Kidney (tissue), 14 donors: Measurements from ENCODE around the gene TRPM2. TPM values are rescaled to one million over a fixed set of nuclear protein-coding genes. Genes with fewer than 3 reads are reported as not detected.

ENCODE experiments used
- DNase-seq, 5 donors: peaks; one replicate each; pipeline ENCODE4 v3.0.0-alpha.2; 2013 to 2020
- FAIRE-seq: peaks from 2 replicates; lab custom pipeline; 2012; peaks lifted over from hg19 to GRCh38; lab: Jason Lieb, UNC
- H3K27ac ChIP-seq, 2 donors: one replicate each; pipeline ENCODE4 v1.7.0; 2013; ENCODE audit warnings: low read depth in 2 of 2, low read length in 2 of 2, inconsistent platforms in 1 of 2
- H3K27me3 ChIP-seq: one replicate; pipeline ENCODE4 v1.7.1; 2013; ENCODE audit warnings: low read length, inconsistent platforms; ENCODE audit not compliant: control insufficient read depth, insufficient read depth
- H3K36me3 ChIP-seq, 3 donors: one replicate each; pipeline versions ENCODE4 v1.7.0 to v1.7.1; 2013; ENCODE audit warnings: low read length in 3 of 3, control low read depth in 1 of 3, inconsistent platforms in 1 of 3; ENCODE audit not compliant: insufficient read depth in 3 of 3, control insufficient read depth in 2 of 3
- H3K4me1 ChIP-seq, 3 donors: one replicate each; pipeline versions ENCODE4 v1.7.0 to v1.7.1; 2013; ENCODE audit warnings: low read length in 3 of 3, inconsistent platforms in 1 of 3, low read depth in 1 of 3; ENCODE audit not compliant: control insufficient read depth in 2 of 3, insufficient read depth in 2 of 3
- H3K4me3 ChIP-seq, 3 donors: one replicate each; pipeline versions ENCODE4 v1.7.0 to v1.8.1; 2013; ENCODE audit warnings: low read length in 3 of 3, control low read depth in 1 of 3, inconsistent platforms in 1 of 3
- H3K9ac ChIP-seq, 3 donors: one replicate each; pipeline versions ENCODE4 v1.7.0 to v1.7.1; 2013; ENCODE audit warnings: low read length in 3 of 3, control low read depth in 1 of 3, inconsistent platforms in 1 of 3
- H3K9me3 ChIP-seq, 3 donors: one replicate each; pipeline versions ENCODE4 v1.7.0 to v1.7.1; 2013; ENCODE audit warnings: low read length in 3 of 3, control low read depth in 1 of 3, inconsistent platforms in 1 of 3; ENCODE audit not compliant: control insufficient read depth in 2 of 3, insufficient read depth in 1 of 3
- intact Hi-C: fragments of 100-400 bp; cut with DNase I; formaldehyde crosslinking; loops from one replicate; pipeline ENCODE4 v1.11.1; 2022
- polyA plus RNA-seq: library from polyadenylated mRNA; stranded (reverse); fragments of 350-450 nt; fragmentation: Illumina TruSeq; extraction: RNeasy Lipid Tissue Mini Kit (QIAGEN cat#74804); gene quantifications from one replicate; pipeline ENCODE4 v1.2.3, GENCODE V29; 2014; ENCODE audit warnings: low read depth, low replicate concordance; ENCODE audit not compliant: insufficient read depth
- total RNA-seq: library from RNA; stranded (reverse); fragmentation: NEBNext Ultra II Directional; extraction: Animal tissue kit (Norgen Biotek cat#: 25700); gene quantifications from one replicate; pipeline ENCODE4 v1.2.1, GENCODE V29; 2021
- TF ChIP-seq, protein P1 (sequence below): IDR thresholded peaks from 3 replicates; pipeline ENCODE4 v1.5.1; 2012; ENCODE audit warnings: mild to moderate bottlenecking, moderate library complexity, borderline replicate concordance; ENCODE audit not compliant: insufficient read depth; ENCODE audit errors: extremely low read depth
- donor health status: control.
- donor health status: control.
- donor health status: control.
- donor health status: control.
- donor health status: control.
- donor health status: DM: yes; HTN: yes; CAD: no.
- donor health status: Normal renal cell carcinoma (clear cell type).

TRPM2 gene
- total and polyA plus RNA-seq, 2 donors from 2014 or later, result 2.0 to 11.5 TPM

DNA sequence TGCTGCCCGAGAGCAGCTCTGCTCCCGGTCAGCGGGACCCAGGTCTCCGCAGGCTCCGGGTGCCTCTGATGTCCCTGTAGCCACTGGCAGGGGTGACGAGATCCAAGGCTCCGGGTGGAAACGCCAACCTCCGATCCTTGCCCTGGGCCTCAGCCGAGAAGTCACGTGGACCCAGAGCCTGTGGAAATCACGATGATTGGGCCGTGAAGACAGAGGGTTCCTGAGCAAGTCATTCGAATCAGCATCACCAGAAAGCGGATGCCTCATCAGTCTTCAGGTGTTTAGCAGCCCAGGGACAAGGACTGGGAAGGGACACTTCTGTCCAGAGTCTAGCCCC is 114.4 kb downstream of the TRPM2 start:
- intact Hi-C loops, result no loop called here
- FAIRE-seq, result no peak

DNA sequence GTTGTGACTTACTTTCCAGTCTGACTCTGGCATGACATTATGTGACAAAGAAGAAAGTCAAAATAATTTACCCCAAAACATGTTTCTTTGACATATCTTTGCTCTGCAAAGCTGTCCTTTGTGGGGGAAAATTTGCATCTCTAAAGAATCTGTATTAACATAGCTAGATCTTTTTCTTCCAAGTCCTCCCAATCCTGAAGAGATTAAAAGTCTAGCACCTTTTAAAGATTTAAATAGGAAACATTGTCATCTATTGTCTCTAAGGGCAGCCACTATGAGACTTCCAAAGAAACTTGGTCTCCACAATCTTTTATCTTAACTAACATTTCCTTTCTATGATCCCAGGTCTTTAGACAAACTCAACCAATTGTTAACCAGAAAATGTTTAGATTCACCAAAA is 117.9 kb downstream of the TRPM2 start:
- Histone ChIP-seq H3K27me3 (no peaks in the 10 kb centered on the region), H3K27ac (no peak overlapping the region), H3K9ac (no peak overlapping the region), H3K9me3 (no peaks in the 10 kb centered on the region), H3K36me3 (no peaks in the 10 kb centered on the region), H3K4me3 (no peak overlapping the region), H3K4me1 (no peaks in the 10 kb centered on the region)
- TF ChIP-seq, protein P1, sequence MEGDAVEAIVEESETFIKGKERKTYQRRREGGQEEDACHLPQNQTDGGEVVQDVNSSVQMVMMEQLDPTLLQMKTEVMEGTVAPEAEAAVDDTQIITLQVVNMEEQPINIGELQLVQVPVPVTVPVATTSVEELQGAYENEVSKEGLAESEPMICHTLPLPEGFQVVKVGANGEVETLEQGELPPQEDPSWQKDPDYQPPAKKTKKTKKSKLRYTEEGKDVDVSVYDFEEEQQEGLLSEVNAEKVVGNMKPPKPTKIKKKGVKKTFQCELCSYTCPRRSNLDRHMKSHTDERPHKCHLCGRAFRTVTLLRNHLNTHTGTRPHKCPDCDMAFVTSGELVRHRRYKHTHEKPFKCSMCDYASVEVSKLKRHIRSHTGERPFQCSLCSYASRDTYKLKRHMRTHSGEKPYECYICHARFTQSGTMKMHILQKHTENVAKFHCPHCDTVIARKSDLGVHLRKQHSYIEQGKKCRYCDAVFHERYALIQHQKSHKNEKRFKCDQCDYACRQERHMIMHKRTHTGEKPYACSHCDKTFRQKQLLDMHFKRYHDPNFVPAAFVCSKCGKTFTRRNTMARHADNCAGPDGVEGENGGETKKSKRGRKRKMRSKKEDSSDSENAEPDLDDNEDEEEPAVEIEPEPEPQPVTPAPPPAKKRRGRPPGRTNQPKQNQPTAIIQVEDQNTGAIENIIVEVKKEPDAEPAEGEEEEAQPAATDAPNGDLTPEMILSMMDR, result no peak
- FAIRE-seq (no peak), DNase-seq (no peak)
- intact Hi-C loops, result no loop called here

More for the DNA sequence above, 114.4 kb downstream of the TRPM2 start:
- no peak overlapping the region for H3K4me3 ChIP-seq
- H3K9me3 ChIP-seq, result no peaks in the 10 kb centered on the region
- DNase-seq, result no peak
- H3K9ac ChIP-seq, result no peak overlapping the region
- TF ChIP-seq, protein P1, result no peak
- H3K36me3 ChIP-seq, result no peaks in the 10 kb centered on the region
- H3K27me3 ChIP-seq, result no peaks in the 10 kb centered on the region
- no peak overlapping the region for H3K27ac ChIP-seq
- H3K4me1 ChIP-seq, result no peaks in the 10 kb centered on the region

DNA sequence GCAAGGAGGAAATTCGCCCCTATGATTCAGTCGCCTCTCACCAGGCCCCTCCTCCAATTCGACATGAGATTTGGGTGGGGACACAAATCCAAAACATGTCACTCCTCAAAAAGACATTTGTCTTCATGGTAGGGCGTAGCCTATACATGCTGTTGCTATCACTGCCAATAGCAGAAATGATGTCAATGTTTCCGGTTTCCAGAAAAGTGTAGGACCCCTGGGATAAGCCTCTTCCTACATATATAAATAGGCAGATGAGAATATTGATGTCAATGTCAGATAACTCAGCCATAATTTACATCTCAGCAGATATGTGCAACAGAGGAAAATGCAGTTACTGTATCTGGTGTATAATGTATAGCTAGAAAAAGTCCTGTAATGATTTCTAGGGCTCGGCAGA is 118.6 kb downstream of the TRPM2 start:
- Histone ChIP-seq H3K4me1 (no peaks in the 10 kb centered on the region), H3K9ac (no peak overlapping the region), H3K9me3 (no peaks in the 10 kb centered on the region), H3K4me3 (no peak overlapping the region), H3K27me3 (no peaks in the 10 kb centered on the region), H3K27ac (no peak overlapping the region), H3K36me3 (no peaks in the 10 kb centered on the region)
- TF ChIP-seq, protein P1, result no peak
- intact Hi-C loops, result no loop called here
- FAIRE-seq, result no peak
- no peak for DNase-seq

DNA sequence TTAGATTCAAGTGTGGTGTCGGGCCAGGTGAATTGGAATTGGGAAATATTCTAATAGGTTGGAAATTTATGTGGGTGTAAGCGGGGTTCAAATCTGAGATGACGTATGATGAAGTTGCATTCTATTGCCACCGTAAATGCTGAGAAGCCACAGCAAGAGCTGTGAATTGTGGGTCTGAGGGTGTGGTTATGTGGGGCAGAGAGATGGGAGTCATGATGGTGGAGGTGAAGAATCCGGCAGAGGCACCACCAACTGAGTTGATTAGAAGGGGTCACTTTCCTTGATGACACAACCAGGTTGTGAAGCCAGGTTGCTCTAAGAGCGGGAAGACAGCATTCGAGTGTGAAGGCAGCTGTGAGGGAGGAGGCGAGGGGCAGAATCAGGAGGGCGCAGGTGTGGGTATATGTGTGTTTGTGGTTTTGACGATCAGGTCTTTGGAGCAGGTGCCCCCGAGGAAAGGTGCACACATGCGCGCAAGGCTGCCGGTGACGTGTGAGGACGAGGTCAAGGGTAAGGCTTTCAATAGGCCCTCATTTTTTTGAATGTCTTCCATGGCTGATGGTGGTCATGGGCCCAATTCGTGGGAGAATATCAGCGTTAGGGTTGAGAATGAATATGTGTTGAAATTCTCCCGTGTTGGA is 120.6 kb downstream of the TRPM2 start:
- TF ChIP-seq, protein P1, result no peak
- FAIRE-seq, result no peak
- intact Hi-C loops, result no loop called here
- H3K36me3 ChIP-seq, result no peaks in the 10 kb centered on the region
- no peaks in the 10 kb centered on the region for H3K9me3 ChIP-seq
- no peak overlapping the region for H3K9ac ChIP-seq
- no peaks in the 10 kb centered on the region for H3K4me1 ChIP-seq
- H3K27me3 ChIP-seq, result no peaks in the 10 kb centered on the region
- no peak overlapping the region for H3K27ac ChIP-seq
- H3K4me3 ChIP-seq, result no peak overlapping the region
- DNase-seq, result no peak
